Neural cell (in vitro differentiated cells): ENCODE results near the gene PICALM.
"Not testable (repeated sequence)": the region's sequence is repeated elsewhere in the genome, so short reads cannot be mapped to it uniquely, and the experiment has no call there.

Experiments used
- CTCF ChIP-seq: fragments of 450-650 bp; IDR thresholded peaks from 2 replicates; pipeline ENCODE4 v1.5.1; 2014; ENCODE audit warnings: antibody characterized with exemption, mild to moderate bottlenecking, moderate library complexity; ENCODE audit not compliant: poor library complexity, severe bottlenecking
- EP300 ChIP-seq: fragments of 450-650 bp; conservative IDR thresholded peaks from 2 replicates; pipeline ENCODE4 v1.6.1; 2014; ENCODE audit warnings: antibody characterized with exemption, mild to moderate bottlenecking, moderate library complexity; ENCODE audit not compliant: poor library complexity, severe bottlenecking
- MXI1 ChIP-seq: fragments of 450-650 bp; conservative IDR thresholded peaks from 2 replicates; pipeline ENCODE4 v1.6.1; 2014; ENCODE audit warnings: antibody characterized with exemption, mild to moderate bottlenecking; ENCODE audit not compliant: poor library complexity, severe bottlenecking
- POLR2AphosphoS5 ChIP-seq: IDR thresholded peaks from 2 replicates; pipeline ENCODE4 v1.6.1; 2012
- REST ChIP-seq: IDR thresholded peaks from 2 replicates; pipeline ENCODE4 v1.6.1; 2012; ENCODE audit warnings: borderline replicate concordance
- TAF1 ChIP-seq: IDR thresholded peaks from 2 replicates; pipeline ENCODE4 v1.6.1; 2012; ENCODE audit warnings: low read depth

DNA sequence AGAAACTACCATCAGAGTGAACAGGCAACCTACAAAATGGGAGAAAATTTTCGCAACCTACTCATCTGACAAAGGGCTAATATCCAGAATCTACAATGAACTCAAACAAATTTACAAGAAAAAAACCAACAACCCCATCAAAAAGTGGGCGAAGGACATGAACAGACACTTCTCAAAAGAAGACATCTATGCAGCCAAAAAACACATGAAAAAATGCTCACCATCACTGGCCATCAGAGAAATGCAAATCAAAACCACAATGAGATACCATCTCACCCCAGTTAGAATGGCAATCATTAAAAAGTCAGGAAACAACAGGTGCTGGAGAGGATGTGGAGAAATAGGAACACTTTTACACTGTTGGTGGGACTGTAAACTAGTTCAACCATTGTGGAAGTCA, 36.7 kb upstream of the PICALM start:
- TF ChIP-seq CTCF, EP300, TAF1, POLR2AphosphoS5, REST, MXI1: not testable (repeated sequence)
